Measurements from ENCODE around the gene PALMD.

- TF ChIP-seq POLR2A (IDR thresholded peaks at IDR 0.05) (no peak), CTCF (IDR thresholded peaks at IDR 0.05) (no peak)
These were observed 11.5 kb downstream of the PALMD start for GRCh38 chr1:99657213-99658030.
